Umbilical cord (tissue), 1 donor: ENCODE measurements around the gene OPRPN. TPM values are rescaled to one million over a fixed set of nuclear protein-coding genes. Genes with fewer than 3 reads are reported as not detected.

ENCODE experiments used
- total RNA-seq: library from RNA; depleted of rRNA; stranded (reverse); fragments of >200 nt; gene quantifications from one replicate; pipeline ENCODE4 v1.2.3, GENCODE V29; 2014; ENCODE audit warnings: low replicate concordance; ENCODE audit not compliant: insufficient read depth

The OPRPN gene
- total RNA-seq, 1 donor from 2014 or later = 2.4 TPM

Other genes starting within 250 kb of the OPRPN start
- 7.7 TPM for gene PRR27, start 243.7 kb upstream of the OPRPN start, total RNA-seq
- gene ODAM, start 202.2 kb upstream of the OPRPN start, total RNA-seq = not detected
- gene FDCSP, start 171.8 kb upstream of the OPRPN start, total RNA-seq = 5.3 TPM
- not detected for gene CSN3, start 155.3 kb upstream of the OPRPN start, total RNA-seq
- gene CABS1, start 63.0 kb upstream of the OPRPN start, total RNA-seq = 6.5 TPM
- not detected for gene SMR3A, start 37.2 kb upstream of the OPRPN start, total RNA-seq
- 8.9 TPM for gene SMR3B, start 14.8 kb upstream of the OPRPN start, total RNA-seq
- gene MUC7, start 74.3 kb downstream of the OPRPN start, total RNA-seq = 10.8 TPM
- gene AMTN, start 120.6 kb downstream of the OPRPN start, total RNA-seq = 0.96 TPM
- gene AMBN, start 194.3 kb downstream of the OPRPN start, total RNA-seq = 7.9 TPM
- gene ENAM, start 230.8 kb downstream of the OPRPN start, total RNA-seq = 1.4 TPM